Measurements from ENCODE around the gene COQ10A.
"Not testable (repeated sequence)": the region's sequence is repeated elsewhere in the genome, so short reads cannot be mapped to it uniquely, and the experiment has no call there.

Gene COQ10A

DNA sequence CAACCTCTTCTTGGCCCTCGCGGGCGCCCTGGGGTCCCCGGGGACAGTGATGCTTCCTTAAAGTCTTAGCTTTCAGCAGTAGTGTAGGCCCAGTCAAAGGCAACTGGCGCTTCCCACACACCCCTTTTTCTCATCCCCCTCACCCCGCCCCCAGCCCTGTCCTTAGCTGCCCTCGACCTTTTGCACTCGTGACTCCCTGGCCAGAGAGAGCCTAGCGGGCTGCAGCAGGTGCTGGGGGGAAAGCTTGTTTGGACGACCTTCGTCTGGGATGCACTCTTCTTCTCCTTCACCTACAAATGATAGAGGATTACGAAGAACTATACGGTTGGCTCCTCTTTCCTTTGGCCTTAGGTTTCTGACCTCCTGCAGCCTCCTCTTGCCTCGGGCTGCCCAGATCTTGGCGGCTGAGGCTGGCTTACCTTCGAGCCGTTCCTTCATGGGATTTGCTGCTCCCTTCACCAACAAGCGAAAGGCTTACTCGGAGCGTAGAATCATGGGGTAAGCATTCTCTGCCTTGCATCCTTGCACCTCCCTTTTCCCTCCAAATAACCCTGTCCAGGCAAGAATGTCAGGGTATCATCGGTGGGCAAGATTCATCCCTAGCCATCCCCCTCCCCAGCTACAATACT is 815 bp downstream of the COQ10A start:
- peak overlapping the region; percentile 68 for H3K4me2 ChIP-seq (ENCODE audit: low read depth, low read length, poor library complexity, severe bottlenecking)
- H4K20me1 ChIP-seq (ENCODE audit: insufficient read depth, low read length, poor library complexity, severe bottlenecking), result no peaks in the 10 kb centered on the region
- no peaks in the 10 kb centered on the region for H3K27me3 ChIP-seq (ENCODE audit: insufficient read depth, low read length, poor library complexity, severe bottlenecking)
- H3K36me3 ChIP-seq (ENCODE audit: insufficient read depth, low read length), result peaks cover 19% of the 10 kb centered on the region; the same call in 1 of the 2 replicates
- H3K4me3 ChIP-seq (ENCODE audit: low read length, poor library complexity, severe bottlenecking), result peak overlapping the region; percentile 85
- TF ChIP-seq, protein P1, sequence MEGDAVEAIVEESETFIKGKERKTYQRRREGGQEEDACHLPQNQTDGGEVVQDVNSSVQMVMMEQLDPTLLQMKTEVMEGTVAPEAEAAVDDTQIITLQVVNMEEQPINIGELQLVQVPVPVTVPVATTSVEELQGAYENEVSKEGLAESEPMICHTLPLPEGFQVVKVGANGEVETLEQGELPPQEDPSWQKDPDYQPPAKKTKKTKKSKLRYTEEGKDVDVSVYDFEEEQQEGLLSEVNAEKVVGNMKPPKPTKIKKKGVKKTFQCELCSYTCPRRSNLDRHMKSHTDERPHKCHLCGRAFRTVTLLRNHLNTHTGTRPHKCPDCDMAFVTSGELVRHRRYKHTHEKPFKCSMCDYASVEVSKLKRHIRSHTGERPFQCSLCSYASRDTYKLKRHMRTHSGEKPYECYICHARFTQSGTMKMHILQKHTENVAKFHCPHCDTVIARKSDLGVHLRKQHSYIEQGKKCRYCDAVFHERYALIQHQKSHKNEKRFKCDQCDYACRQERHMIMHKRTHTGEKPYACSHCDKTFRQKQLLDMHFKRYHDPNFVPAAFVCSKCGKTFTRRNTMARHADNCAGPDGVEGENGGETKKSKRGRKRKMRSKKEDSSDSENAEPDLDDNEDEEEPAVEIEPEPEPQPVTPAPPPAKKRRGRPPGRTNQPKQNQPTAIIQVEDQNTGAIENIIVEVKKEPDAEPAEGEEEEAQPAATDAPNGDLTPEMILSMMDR (conservative IDR thresholded peaks at IDR 0.05; ENCODE audit: low read length), result no peak
- TF ChIP-seq EZH2phosphoT487 (IDR thresholded peaks at IDR 0.05; ENCODE audit: borderline replicate concordance), result no peak
- H3K9ac ChIP-seq (ENCODE audit: low read depth, low read length, poor library complexity, severe bottlenecking), result peak overlapping the region; percentile 75
- peak overlapping the region; percentile 91 for H2AFZ ChIP-seq (ENCODE audit: low read length)
- H3K4me1 ChIP-seq (ENCODE audit: insufficient read depth, low read length, poor library complexity, severe bottlenecking), result peaks cover 19% of the 10 kb centered on the region
- H3F3A ChIP-seq (ENCODE audit: low read depth), result no peaks in the 10 kb centered on the region
- no peaks in the 10 kb centered on the region for H3K9me2 ChIP-seq (replicated peaks; ENCODE audit: low read depth, low read length)
- peaks cover 19% of the 10 kb centered on the region; the same call in 1 of the 2 replicates for H3K79me2 ChIP-seq (ENCODE audit: insufficient read depth, low read length)
- H3K9me3 ChIP-seq (ENCODE audit: insufficient read depth, low read depth, low read length), result no peaks in the 10 kb centered on the region

DNA sequence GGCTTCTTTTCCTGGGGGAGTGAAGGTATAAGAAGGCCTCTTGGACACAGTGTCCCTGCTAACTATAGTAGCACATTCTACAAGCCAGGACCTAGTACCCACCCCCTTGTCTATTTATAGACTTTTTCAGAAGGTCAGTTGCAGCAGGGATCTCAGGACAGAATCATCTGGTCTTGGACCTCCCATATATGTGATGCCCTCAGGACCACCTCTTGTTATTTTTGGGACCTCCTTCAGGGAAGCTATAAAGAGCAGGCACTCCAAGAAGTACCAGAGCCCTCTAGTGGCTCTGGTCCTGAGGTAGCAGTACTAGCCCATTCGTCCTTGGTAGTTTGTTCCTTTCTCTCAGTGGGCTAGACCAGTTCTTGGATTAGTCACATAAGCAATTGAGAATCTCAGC is 4.3 kb downstream of the COQ10A start:
- Histone ChIP-seq H3F3A (ENCODE audit: low read depth) (no peaks in the 10 kb centered on the region), H3K36me3 (ENCODE audit: insufficient read depth, low read length) (peaks cover 52% of the 10 kb centered on the region), H3K27me3 (ENCODE audit: insufficient read depth, low read length, poor library complexity, severe bottlenecking) (no peaks in the 10 kb centered on the region)

DNA sequence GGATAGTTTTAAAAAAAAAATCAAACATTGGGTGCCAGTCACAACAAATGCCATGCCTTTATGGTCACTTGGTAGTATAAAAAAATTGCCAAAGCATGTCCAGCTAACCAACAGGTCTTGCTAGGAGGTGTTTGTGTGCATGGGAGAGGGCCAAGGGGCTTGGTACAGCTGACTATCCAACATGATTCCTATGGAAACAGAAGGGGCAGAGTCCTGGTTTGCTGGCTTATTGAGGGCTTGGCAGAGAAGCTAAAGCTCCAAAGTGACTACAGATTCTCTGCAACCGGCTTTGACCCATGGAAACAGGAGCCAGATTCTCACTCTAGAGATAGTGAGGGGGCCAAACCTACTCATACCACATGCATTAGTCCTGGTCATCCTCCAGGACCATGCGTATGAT is 5.7 kb downstream of the COQ10A start:
- Histone ChIP-seq H3K4me1 (ENCODE audit: insufficient read depth, low read length, poor library complexity, severe bottlenecking) (peaks cover 13% of the 10 kb centered on the region), H3K79me2 (ENCODE audit: insufficient read depth, low read length) (peaks cover 16% of the 10 kb centered on the region; the same call in 1 of the 2 replicates), H3K36me3 (ENCODE audit: insufficient read depth, low read length) (peaks cover 62% of the 10 kb centered on the region)
- not testable (repeated sequence) for H2AFZ ChIP-seq (ENCODE audit: low read length); H3K9ac ChIP-seq (ENCODE audit: low read depth, low read length, poor library complexity, severe bottlenecking); H4K20me1 ChIP-seq (ENCODE audit: insufficient read depth, low read length, poor library complexity, severe bottlenecking); H3K27me3 ChIP-seq (ENCODE audit: insufficient read depth, low read length, poor library complexity, severe bottlenecking); H3K4me2 ChIP-seq (ENCODE audit: low read depth, low read length, poor library complexity, severe bottlenecking); H3K9me3 ChIP-seq (ENCODE audit: insufficient read depth, low read depth, low read length); H3K9me2 ChIP-seq (replicated peaks; ENCODE audit: low read depth, low read length); H3K4me3 ChIP-seq (ENCODE audit: low read length, poor library complexity, severe bottlenecking); H3F3A ChIP-seq (ENCODE audit: low read depth)

More for the DNA sequence above, 4.3 kb downstream of the COQ10A start:
- no peak overlapping the region for H3K9ac ChIP-seq (ENCODE audit: low read depth, low read length, poor library complexity, severe bottlenecking)
- peaks cover 19% of the 10 kb centered on the region; the same call in 1 of the 2 replicates for H3K79me2 ChIP-seq (ENCODE audit: insufficient read depth, low read length)
- no peaks in the 10 kb centered on the region for H4K20me1 ChIP-seq (ENCODE audit: insufficient read depth, low read length, poor library complexity, severe bottlenecking)
- H3K9me2 ChIP-seq (replicated peaks; ENCODE audit: low read depth, low read length), result no peaks in the 10 kb centered on the region
- no peak overlapping the region for H3K4me3 ChIP-seq (ENCODE audit: low read length, poor library complexity, severe bottlenecking)
- H2AFZ ChIP-seq (ENCODE audit: low read length), result no peak overlapping the region
- TF ChIP-seq, protein P1 (conservative IDR thresholded peaks at IDR 0.05; ENCODE audit: low read length), result peak; percentile 69
- TF ChIP-seq EZH2phosphoT487 (IDR thresholded peaks at IDR 0.05; ENCODE audit: borderline replicate concordance), result no peak
- no peaks in the 10 kb centered on the region for H3K9me3 ChIP-seq (ENCODE audit: insufficient read depth, low read depth, low read length)
- H3K4me2 ChIP-seq (ENCODE audit: low read depth, low read length, poor library complexity, severe bottlenecking), result no peak overlapping the region
- H3K4me1 ChIP-seq (ENCODE audit: insufficient read depth, low read length, poor library complexity, severe bottlenecking), result peaks cover 19% of the 10 kb centered on the region

DNA sequence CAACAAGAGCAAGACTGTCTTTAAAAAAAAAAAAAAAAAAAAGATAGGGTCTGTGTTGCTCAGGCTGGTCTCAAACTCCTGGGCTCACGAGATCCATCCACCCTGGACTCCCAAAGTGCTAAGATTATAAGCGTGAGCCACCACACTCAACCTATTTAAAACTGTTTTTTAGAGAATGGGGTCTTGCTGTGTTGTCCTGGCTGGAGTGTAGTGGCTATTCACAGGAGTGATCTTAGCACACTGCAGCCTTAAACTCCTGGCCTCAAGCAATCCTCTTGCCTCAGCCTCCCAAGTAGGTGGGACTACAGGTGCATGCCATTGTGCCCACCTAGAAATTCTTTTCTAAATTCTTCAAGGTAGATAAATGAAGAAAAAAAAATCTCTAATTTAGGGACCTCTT is 7.6 kb downstream of the COQ10A start:
- no peaks in the 10 kb centered on the region for H3K9me2 ChIP-seq (replicated peaks; ENCODE audit: low read depth, low read length)
- no peak overlapping the region for H3K4me2 ChIP-seq (ENCODE audit: low read depth, low read length, poor library complexity, severe bottlenecking)
- H4K20me1 ChIP-seq (ENCODE audit: insufficient read depth, low read length, poor library complexity, severe bottlenecking), result no peaks in the 10 kb centered on the region
- peaks cover 79% of the 10 kb centered on the region for H3K36me3 ChIP-seq (ENCODE audit: insufficient read depth, low read length)
- no peak overlapping the region for H3K4me3 ChIP-seq (ENCODE audit: low read length, poor library complexity, severe bottlenecking)
- no peaks in the 10 kb centered on the region for H3K27me3 ChIP-seq (ENCODE audit: insufficient read depth, low read length, poor library complexity, severe bottlenecking)
- H3K4me1 ChIP-seq (ENCODE audit: insufficient read depth, low read length, poor library complexity, severe bottlenecking), result no peaks in the 10 kb centered on the region
- no peak overlapping the region for H3K9ac ChIP-seq (ENCODE audit: low read depth, low read length, poor library complexity, severe bottlenecking)
- no peaks in the 10 kb centered on the region for H3F3A ChIP-seq (ENCODE audit: low read depth)
- H3K79me2 ChIP-seq (ENCODE audit: insufficient read depth, low read length), result peaks cover under 1% of the 10 kb centered on the region; the same call in 1 of the 2 replicates
- H2AFZ ChIP-seq (ENCODE audit: low read length), result no peak overlapping the region
- no peaks in the 10 kb centered on the region for H3K9me3 ChIP-seq (ENCODE audit: insufficient read depth, low read depth, low read length)
- no peak for TF ChIP-seq EZH2phosphoT487 (IDR thresholded peaks at IDR 0.05; ENCODE audit: borderline replicate concordance)
- TF ChIP-seq, protein P1 (conservative IDR thresholded peaks at IDR 0.05; ENCODE audit: low read length), result no peak

All from Loucy (cell line).